HepG2 (cell line): ENCODE results near the gene MALT1. TPM values are rescaled to one million over a fixed set of nuclear protein-coding genes. Genes with fewer than 3 reads are reported as not detected.

ENCODE experiments used
- ATAC-seq: fragments of 200-7000 bp; cut with Tn5 transposase; 3 replicates; pipeline ENCODE4 v1.9.1; 2020; ENCODE audit warnings: mild to moderate bottlenecking, moderate library complexity
- BruUV-seq: library from RNA; stranded (reverse); fragments of 400-500 nt; replicated peaks from 2 replicates; lab custom pipeline; 2021; lab: Mats Ljungman, UMichigan
- CTCF ChIA-PET: fragments of 300-600 bp; formaldehyde crosslinking; extraction: SDS; loops from one replicate; lab custom pipeline; 2021; ENCODE audit warnings: low total read pairs, inconsistent platforms, low intra/inter-chr PET ratio; lab: Yijun Ruan, JAX
- POLR2A ChIA-PET: fragments of 350-600 bp; sonication (Branson Sonifier 250); formaldehyde crosslinking; loops from one replicate; lab custom pipeline; 2020; ENCODE audit warnings: antibody characterized with exemption, inconsistent platforms; lab: Yijun Ruan, JAX
- DNase-seq: peaks from one replicate; pipeline ENCODE4 v3.0.0-alpha.2; 2015; ENCODE audit warnings: low spot score
- FAIRE-seq: peaks from 3 replicates; lab custom pipeline; 2011; peaks lifted over from hg19 to GRCh38; lab: Jason Lieb, UNC
- H2AFZ ChIP-seq: one replicate; pipeline ENCODE4 v1.6.1; 2011; ENCODE audit warnings: low read length, inconsistent platforms
- H3K27ac ChIP-seq: fragments of 300-600 bp; 3 replicates; pipeline ENCODE4 v1.8.0; 2011; ENCODE audit warnings: mixed run types, mild to moderate bottlenecking, mixed read lengths, low read length, inconsistent platforms; ENCODE audit not compliant: insufficient read depth; ENCODE audit errors: extremely low read length
- H3K27me3 ChIP-seq, 2 experiments: fragments of 200-600 bp in 1 of 2; 2 replicates in 1 of 2; 3 replicates in 1 of 2; pipeline versions ENCODE4 v1.6.0 to v1.8.0; 2011; ENCODE audit warnings: low read length in 2 of 2, mild to moderate bottlenecking in 2 of 2, moderate library complexity in 2 of 2, inconsistent platforms in 1 of 2; ENCODE audit not compliant: insufficient read depth in 2 of 2, control insufficient read depth in 1 of 2
- H3K36me3 ChIP-seq, 2 experiments: fragments of 200-600 bp in 1 of 2; replicated peaks in 1 of 2; 2 replicates in 1 of 2; 3 replicates in 1 of 2; pipeline versions ENCODE4 v1.5.1 to v1.8.0; 2011; ENCODE audit warnings: low read length in 2 of 2, inconsistent platforms in 1 of 2; ENCODE audit not compliant: insufficient read depth in 2 of 2, control insufficient read depth in 1 of 2
- H3K4me1 ChIP-seq: 2 replicates; pipeline ENCODE4 v1.5.1; 2012; ENCODE audit warnings: low read length, inconsistent platforms; ENCODE audit not compliant: insufficient read depth
- H3K4me2 ChIP-seq: 2 replicates; pipeline ENCODE4 v1.6.0; 2011; ENCODE audit warnings: low read depth, low read length, inconsistent platforms
- H3K4me3 ChIP-seq, 3 experiments: fragments of 200-600 bp in 1 of 3; sonication (generic), shearing (Covaris generic) in 1 of 3; replicated peaks in 1 of 3; 2 replicates each; pipeline ENCODE4 v1.5.1; 2011 to 2016; ENCODE audit warnings: low read length in 3 of 3, inconsistent platforms in 2 of 3, low read depth in 2 of 3, mild to moderate bottlenecking in 2 of 3, control low read depth in 1 of 3, mixed read lengths in 1 of 3; ENCODE audit not compliant: insufficient read depth in 1 of 3
- H3K79me2 ChIP-seq: one replicate; pipeline ENCODE4 v1.6.1; 2011; ENCODE audit warnings: low read length, inconsistent platforms; ENCODE audit not compliant: insufficient read depth
- H3K9ac ChIP-seq: 2 replicates; pipeline ENCODE4 v1.6.0; 2011; ENCODE audit warnings: mild to moderate bottlenecking, low read depth, low read length, inconsistent platforms; ENCODE audit not compliant: insufficient read depth
- H3K9me3 ChIP-seq: 2 replicates; pipeline ENCODE4 v1.5.1; 2012; ENCODE audit warnings: mild to moderate bottlenecking, low read length
- H4K20me1 ChIP-seq: 2 replicates; pipeline ENCODE4 v1.6.0; 2011; ENCODE audit warnings: inconsistent platforms, mild to moderate bottlenecking, low read length, moderate library complexity; ENCODE audit not compliant: insufficient read depth
- CBX2 ChIP-seq, 2 experiments: fragments of 200-600 bp in 1 of 2; sonication (generic); formaldehyde crosslinking in 1 of 2; IDR thresholded peaks; 2 replicates each; pipeline versions ENCODE4 v1.7.0 to v1.8.1; 2018 to 2022; ENCODE audit warnings: low read depth in 2 of 2, low read length in 1 of 2, mild to moderate bottlenecking in 1 of 2, missing genetic modification reagents in 1 of 2
- DNMT3B ChIP-seq: conservative IDR thresholded peaks from 2 replicates; pipeline ENCODE4 v1.6.1; 2016; ENCODE audit warnings: missing biosample characterization, control low read depth
- MEIS2 ChIP-seq: sonication (generic); formaldehyde crosslinking; IDR thresholded peaks from 2 replicates; pipeline ENCODE4 v1.9.0; 2021; ENCODE audit warnings: mild to moderate bottlenecking, missing genetic modification reagents
- RFX3 ChIP-seq: IDR thresholded peaks from 2 replicates; pipeline ENCODE4 v1.6.1; 2016; ENCODE audit warnings: missing biosample characterization, missing genetic modification reagents
- SRSF1 ChIP-seq: fragments of 200-400 bp; formaldehyde crosslinking; optimal IDR thresholded peaks from 2 replicates; pipeline ENCODE3; 2017; ENCODE audit warnings: mild to moderate bottlenecking, low read depth, low read length, moderate library complexity
- ZFP36L1 ChIP-seq: sonication (generic); formaldehyde crosslinking; IDR thresholded peaks from 2 replicates; pipeline ENCODE4 v1.8.0; 2022; ENCODE audit warnings: mild to moderate bottlenecking, missing genetic modification reagents, moderate library complexity
- ZMAT3 ChIP-seq: sonication (generic); formaldehyde crosslinking; conservative IDR thresholded peaks from 2 replicates; pipeline ENCODE4 v1.7.0; 2021; ENCODE audit warnings: missing genetic modification reagents
- ZNF274 ChIP-seq: sonication (generic); formaldehyde crosslinking; IDR thresholded peaks from 2 replicates; pipeline ENCODE4 v1.5.1; 2020; ENCODE audit warnings: mild to moderate bottlenecking, missing genetic modification reagents
- ZNF564 ChIP-seq: sonication (generic); formaldehyde crosslinking; IDR thresholded peaks from 2 replicates; pipeline ENCODE4 v1.8.1; 2023; ENCODE audit warnings: mild to moderate bottlenecking, missing genetic modification reagents
- ZNF598 ChIP-seq: sonication (generic); formaldehyde crosslinking; IDR thresholded peaks from 2 replicates; pipeline ENCODE4 v1.5.1; 2020; ENCODE audit warnings: mild to moderate bottlenecking, missing genetic modification reagents, borderline replicate concordance
- ZNF775 ChIP-seq: sonication (generic); formaldehyde crosslinking; IDR thresholded peaks from 2 replicates; pipeline ENCODE4 v1.4.0; 2020; ENCODE audit warnings: missing genetic modification reagents, mild to moderate bottlenecking, moderate library complexity, borderline replicate concordance
- ZNF792 ChIP-seq: IDR thresholded peaks from 2 replicates; pipeline ENCODE4 v1.6.1; 2016
- WGBS: methylation state at CpG from one replicate; pipeline ENCODE4 v1.1.6; 2017; ENCODE audit warnings: low lambda C conversion rate; 5-methylcytosine and 5-hydroxymethylcytosine counted together
- in situ Hi-C: cut with HindIII; loops from 2 replicates; pipeline ENCODE4 v1.10.0; 2017; ENCODE audit warnings: low pct_unique_long_range_greater_than_20kb; ENCODE audit not compliant: extremely low pct_ligation_motif_present
- intact Hi-C: fragments of 100-400 bp; cut with micrococcal nuclease; formaldehyde crosslinking; loops from one replicate; pipeline ENCODE4 v1.10.0; 2022; ENCODE audit not compliant: unreplicated experiment
- polyA plus RNA-seq, 8 experiments: library from polyadenylated mRNA; depleted of rRNA in 3 of 8; stranded (reverse) in 7 of 8; unstranded in 1 of 8; fragments of >200 nt; fragmentation: Illumina TruSeq in 4 of 8; extraction: Trizol in 4 of 8; gene quantifications; 2 replicates each; pipeline versions ENCODE4 v1.2.1 to v1.2.3, GENCODE V29; 2011 to 2016; ENCODE audit warnings: low read depth in 4 of 8, missing spikeins in 1 of 8, mixed read lengths in 1 of 8; ENCODE audit not compliant: insufficient read depth in 1 of 8
- total RNA-seq, 5 experiments: library from RNA; depleted of rRNA; stranded (reverse); fragments of >200 nt; fragmentation: Illumina TruSeq; extraction: Trizol; gene quantifications; 2 replicates each; pipeline ENCODE4 v1.2.3, GENCODE V29; 2016; ENCODE audit warnings: low read depth in 1 of 5

The MALT1 gene
- total and polyA plus RNA-seq, 2 of the 13 experiments (the other 11 are each of a cell fraction or from before 2014, with no cell fraction given): 43.9 to 89.0 TPM

DNA sequence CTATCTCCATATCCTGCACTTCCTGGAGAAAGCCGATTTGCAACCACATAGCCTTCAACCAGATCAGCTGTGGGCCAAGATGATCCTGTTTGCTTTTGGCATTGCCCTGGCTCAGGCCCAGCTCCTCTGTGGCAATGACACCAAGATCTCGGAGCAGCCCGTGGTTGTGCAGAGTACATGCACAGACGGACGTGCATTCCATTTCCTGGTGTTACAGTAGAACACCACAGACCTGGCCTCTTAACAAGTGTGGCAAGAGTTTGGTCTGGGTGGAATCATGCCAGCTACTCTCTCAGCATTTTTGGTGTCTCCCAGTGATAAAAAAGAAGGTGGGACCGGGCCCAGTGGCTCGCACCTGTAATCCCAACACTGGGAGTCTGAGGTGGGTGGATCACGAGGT is 20.0 kb downstream of the MALT1 start:
- WGBS: 98% methylated on average over 8 of the region's 8 CpGs
- Histone ChIP-seq H3K4me1 (no peaks in the 10 kb centered on the region), H3K27ac (no peak overlapping the region), H4K20me1 (peaks cover 14% of the 10 kb centered on the region; the same call in 1 of the 2 replicates), H3K36me3 (peaks cover 26 to 76% of the 10 kb centered on the region in 2 experiments), H3K9ac (no peak overlapping the region), H3K4me2 (no peak overlapping the region), H3K4me3 (no peak overlapping the region), H3K9me3 (no peaks in the 10 kb centered on the region), H2AFZ (no peak overlapping the region), H3K79me2 (peaks cover 64% of the 10 kb centered on the region), H3K27me3 (no peaks in the 10 kb centered on the region)
- no peak for ATAC-seq
- DNase-seq: no peak
- POLR2A ChIA-PET: interaction anchor here (1.8 kb wide), 1 partner anchor 20 kb away, joined by 3 read pairs; the partner anchor contains the start of gene MALT1
- FAIRE-seq: no peak
- TF ChIP-seq ZFP36L1 (CRISPR knock-in tag): no peak
- no peak for TF ChIP-seq CBX2 (IDR thresholded peaks at IDR 0.05; ENCODE audit: low read depth, low read length)
- no peak for TF ChIP-seq CBX2 (CRISPR knock-in tag; IDR thresholded peaks at IDR 0.05; ENCODE audit: low read depth)
- no peak for TF ChIP-seq MEIS2
- no peak for TF ChIP-seq ZNF775 (CRISPR knock-in tag)
- no peak for TF ChIP-seq DNMT3B (CRISPR knock-in tag)
- no peak for TF ChIP-seq ZMAT3 (CRISPR knock-in tag)
- no peak for TF ChIP-seq SRSF1
- no peak for TF ChIP-seq ZNF274 (CRISPR knock-in tag)
- no peak for TF ChIP-seq ZNF792 (CRISPR knock-in tag)
- TF ChIP-seq ZNF598: no peak
- no peak for TF ChIP-seq ZNF564 (CRISPR knock-in tag)
- TF ChIP-seq RFX3 (CRISPR knock-in tag): no peak
- CTCF ChIA-PET: no interaction called here
- no TSS peak for BruUV-seq
- intact Hi-C loops: no loop called here
- in situ Hi-C loops: no loop called here
